ENCODE measurements around the gene ZNF581.

- TF ChIP-seq ZNF384 (IDR thresholded peaks at IDR 0.05) (no peak), BHLHE40 (IDR thresholded peaks at IDR 0.05; ENCODE audit: borderline replicate concordance) (no peak), TARDBP (IDR thresholded peaks at IDR 0.05) (no peak), SP1 (IDR thresholded peaks at IDR 0.05) (no peak), FOXM1 (IDR thresholded peaks at IDR 0.05; ENCODE audit: borderline replicate concordance) (no peak), LEF1 (IDR thresholded peaks at IDR 0.05; ENCODE audit: borderline replicate concordance) (no peak), L3MBTL2 (conservative IDR thresholded peaks at IDR 0.05) (no peak), ELF4 (IDR thresholded peaks at IDR 0.05) (no peak), FOXK2 (IDR thresholded peaks at IDR 0.05) (no peak), CTBP1 (IDR thresholded peaks at IDR 0.05; ENCODE audit: borderline replicate concordance) (no peak), HDGF (IDR thresholded peaks at IDR 0.05; ENCODE audit: borderline replicate concordance) (no peak), PKNOX1 (IDR thresholded peaks at IDR 0.05) (no peak), NFRKB (IDR thresholded peaks at IDR 0.05) (no peak)
Observed at GRCh38 chr19:55658846-55659459, 15.5 kb downstream of the ZNF581 start.

All from HEK293T (cell line).